Endothelial cell (in vitro differentiated cells): ENCODE data around the gene BPIFB1. TPM values are rescaled to one million over a fixed set of nuclear protein-coding genes. Genes with fewer than 3 reads are reported as not detected.

Experiments
- DNase-seq: peaks from one replicate; pipeline ENCODE4 v3.0.0; 2021; ENCODE audit warnings: low spot score
- H3K27ac Mint-ChIP-seq: one replicate; pipeline ENCODE4 v1.8.0; 2021; ENCODE audit warnings: mixed read lengths, inconsistent platforms; ENCODE audit not compliant: unreplicated experiment
- H3K27me3 Mint-ChIP-seq: one replicate; pipeline ENCODE4 v1.8.0; 2021; ENCODE audit warnings: mild to moderate bottlenecking, moderate library complexity, mixed read lengths, inconsistent platforms; ENCODE audit not compliant: unreplicated experiment
- H3K36me3 Mint-ChIP-seq: one replicate; pipeline ENCODE4 v1.8.0; 2021; ENCODE audit warnings: mild to moderate bottlenecking, low read depth, mixed read lengths, inconsistent platforms; ENCODE audit not compliant: unreplicated experiment
- H3K4me1 Mint-ChIP-seq: one replicate; pipeline ENCODE4 v1.8.0; 2021; ENCODE audit warnings: mild to moderate bottlenecking, mixed read lengths, inconsistent platforms; ENCODE audit not compliant: unreplicated experiment
- H3K4me3 Mint-ChIP-seq: one replicate; pipeline ENCODE4 v1.8.0; 2021; ENCODE audit warnings: mild to moderate bottlenecking, mixed read lengths, inconsistent platforms; ENCODE audit not compliant: unreplicated experiment
- H3K9me3 Mint-ChIP-seq: one replicate; pipeline ENCODE4 v1.8.0; 2021; ENCODE audit warnings: mixed read lengths, inconsistent platforms; ENCODE audit not compliant: unreplicated experiment
- CTCF ChIP-seq: fragments of 200-600 bp; sonication (generic); IDR thresholded peaks from one replicate; pipeline ENCODE4 v1.5.0; 2021; ENCODE audit warnings: antibody characterized with exemption; ENCODE audit not compliant: unreplicated experiment
- total RNA-seq: library from RNA; stranded (reverse); fragmentation: NEBNext Ultra II Directional; extraction: Animal tissue kit (Norgen Biotek cat#: 25700); gene quantifications from one replicate; pipeline ENCODE4 v1.2.1, GENCODE V29; 2021; ENCODE audit not compliant: unreplicated experiment

BPIFB1 gene
- total RNA-seq, 1 donor from 2014 or later, result not detected

GRCh38 chr20:33267701-33268100 lies 15.3 kb upstream of the BPIFB1 start:
- H3K27ac Mint-ChIP-seq, result no peak overlapping the region

GRCh38 chr20:33272155-33272873 lies 10.7 kb upstream of the BPIFB1 start:
- DNase-seq, result no peak
- Mint-ChIP-seq H3K4me1 (no peaks in the 10 kb centered on the region), H3K36me3 (no peaks in the 10 kb centered on the region), H3K27me3 (peaks cover 2% of the 10 kb centered on the region), H3K27ac (no peak overlapping the region), H3K9me3 (no peaks in the 10 kb centered on the region), H3K4me3 (no peak overlapping the region)
- no peak for TF ChIP-seq CTCF

More at GRCh38 chr20:33267701-33268100, 15.3 kb upstream of the BPIFB1 start:
- Mint-ChIP-seq H3K9me3 (no peaks in the 10 kb centered on the region), H3K4me3 (no peak overlapping the region), H3K27me3 (peaks cover 7% of the 10 kb centered on the region), H3K36me3 (no peaks in the 10 kb centered on the region), H3K4me1 (no peaks in the 10 kb centered on the region)
- no peak for TF ChIP-seq CTCF
- no peak for DNase-seq

GRCh38 chr20:33273117-33273851 lies 9.7 kb upstream of the BPIFB1 start:
- H3K9me3 Mint-ChIP-seq, result no peaks in the 10 kb centered on the region
- no peak for DNase-seq
- H3K4me3 Mint-ChIP-seq, result no peak overlapping the region
- peaks cover 2% of the 10 kb centered on the region for H3K27me3 Mint-ChIP-seq
- H3K36me3 Mint-ChIP-seq, result no peaks in the 10 kb centered on the region
- TF ChIP-seq CTCF, result no peak
- no peak overlapping the region for H3K27ac Mint-ChIP-seq
- no peaks in the 10 kb centered on the region for H3K4me1 Mint-ChIP-seq

GRCh38 chr20:33275215-33275614 lies 7.8 kb upstream of the BPIFB1 start:
- Mint-ChIP-seq H3K4me1 (no peaks in the 10 kb centered on the region), H3K27ac (no peak overlapping the region), H3K27me3 (peaks cover 8% of the 10 kb centered on the region), H3K36me3 (no peaks in the 10 kb centered on the region), H3K9me3 (no peaks in the 10 kb centered on the region), H3K4me3 (no peak overlapping the region)
- DNase-seq, result no peak
- no peak for TF ChIP-seq CTCF

- Mint-ChIP-seq H3K9me3 (no peaks in the 10 kb centered on the region), H3K4me1 (no peaks in the 10 kb centered on the region), H3K36me3 (no peaks in the 10 kb centered on the region), H3K27me3 (peaks cover 6% of the 10 kb centered on the region), H3K4me3 (no peak overlapping the region), H3K27ac (no peak overlapping the region)
- DNase-seq, result no peak
- no peak for TF ChIP-seq CTCF
Observed at GRCh38 chr20:33275871-33276270, 7.1 kb upstream of the BPIFB1 start.
